Measurements from ENCODE around the gene VMP1.
"Not testable (repeated sequence)": the region's sequence is repeated elsewhere in the genome, so short reads cannot be mapped to it uniquely, and the experiment has no call there.

Gene VMP1

DNA sequence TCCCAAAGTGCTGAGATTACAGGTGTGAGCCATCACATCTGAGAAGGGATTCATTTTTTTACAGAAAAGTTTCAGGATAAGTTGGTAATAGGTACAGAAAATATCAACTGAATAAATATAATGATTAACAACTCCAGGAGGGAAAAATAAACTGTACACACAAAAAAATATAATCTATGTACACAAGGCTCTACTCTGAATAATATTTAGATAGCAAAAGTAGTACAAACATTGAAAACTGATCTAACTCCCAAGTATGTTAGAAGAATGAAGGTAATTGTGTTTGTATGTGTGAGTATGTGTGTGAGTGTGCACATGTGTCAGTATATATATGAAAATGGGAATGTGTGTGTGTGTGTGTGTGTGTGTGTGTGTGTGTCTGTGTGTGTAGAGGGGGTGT is 164.9 kb downstream of the VMP1 start:
- no peak for DNase-seq

DNA sequence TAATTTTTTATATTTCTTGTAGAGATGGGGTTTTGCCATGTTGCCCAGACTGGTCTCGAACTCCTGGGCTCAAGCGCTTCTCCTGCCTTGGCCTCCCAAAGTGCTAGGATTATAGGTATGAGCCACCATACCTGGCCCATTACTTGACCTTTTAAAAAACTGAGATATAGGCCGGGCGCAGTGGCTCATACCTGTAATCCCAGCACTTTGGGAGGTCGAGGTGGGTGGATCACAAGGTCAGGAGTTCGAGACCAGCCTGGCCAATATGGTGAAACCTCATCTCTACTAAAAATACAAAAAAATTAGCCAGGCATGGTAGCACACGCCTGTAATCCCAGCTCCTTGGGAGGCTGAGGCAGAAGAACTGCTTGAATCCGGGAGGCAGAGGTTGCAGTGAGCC is 166.0 kb downstream of the VMP1 start:
- not testable (repeated sequence) for DNase-seq

DNA sequence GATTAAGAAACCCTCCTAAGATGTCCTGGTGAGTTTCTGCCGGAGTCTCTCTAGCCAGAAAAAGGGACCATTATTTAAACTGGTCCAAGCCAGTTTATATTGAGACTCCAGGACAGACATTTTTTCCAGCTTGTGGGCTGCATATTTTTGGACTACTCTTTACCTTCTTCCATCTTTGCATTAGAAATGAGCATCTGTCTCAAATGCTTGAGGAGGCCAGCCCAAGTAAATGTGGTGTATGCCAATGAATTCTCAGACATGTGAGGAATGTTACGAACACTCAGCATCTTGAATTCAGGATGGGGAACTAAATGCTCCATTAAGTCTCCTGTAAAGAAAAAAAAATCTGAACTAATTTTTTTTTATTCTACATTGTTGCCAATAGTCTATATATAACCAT is 166.9 kb downstream of the VMP1 start:
- DNase-seq: no peak

- no peak for DNase-seq
Observed at GRCh38 chr17:59876107-59876506, 168.7 kb downstream of the VMP1 start.

GRCh38 chr17:59877965-59878364 is 170.5 kb downstream of the VMP1 start:
- no peak for DNase-seq

DNA sequence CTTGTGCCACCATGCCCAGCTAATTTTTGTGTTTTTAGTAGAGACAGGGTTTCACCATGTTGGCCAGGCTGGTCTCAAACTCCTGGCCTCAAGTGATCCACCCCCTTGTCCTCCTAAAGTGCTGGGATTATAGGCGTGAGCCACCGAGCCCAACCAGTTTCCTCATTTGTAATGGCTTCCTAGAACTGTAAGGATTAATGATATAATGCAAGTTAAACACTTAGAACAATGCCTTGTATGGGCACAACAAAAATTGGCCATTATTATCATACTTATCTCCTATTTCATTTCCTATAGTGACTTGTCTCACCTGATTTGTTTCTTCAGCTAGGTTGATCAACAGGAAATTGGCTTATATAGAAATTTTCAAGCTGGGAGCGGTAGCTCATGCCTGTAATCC is 171.2 kb downstream of the VMP1 start:
- no peak for DNase-seq

DNA sequence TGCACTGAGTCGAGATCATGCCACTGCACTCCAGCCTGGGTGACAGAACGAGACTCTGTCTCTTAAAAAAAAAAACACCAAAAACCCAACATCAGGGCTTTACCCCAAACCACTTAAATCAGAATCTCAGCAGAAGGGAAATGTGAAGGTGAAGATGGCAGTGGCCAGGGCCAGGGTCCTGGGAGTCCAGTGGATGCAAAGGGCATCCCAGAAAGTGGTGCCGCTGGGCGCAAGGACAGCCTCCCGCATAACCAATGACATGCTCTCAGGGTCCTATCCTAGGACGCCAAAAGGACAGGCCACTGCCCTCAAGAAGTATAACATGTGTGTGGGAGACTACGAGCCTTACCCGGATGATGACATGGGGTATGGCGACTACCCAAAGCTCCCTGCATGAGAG is 177.4 kb downstream of the VMP1 start:
- DNase-seq: no peak

GRCh38 chr17:59888145-59888750 is 180.8 kb downstream of the VMP1 start:
- no peak for DNase-seq

GRCh38 chr17:59890720-59891119 is 183.3 kb downstream of the VMP1 start:
- DNase-seq: no peak
